Brain microvascular endothelial cell (primary cell): ENCODE data around the gene SHKBP1.
"Not testable (repeated sequence)": the region's sequence is repeated elsewhere in the genome, so short reads cannot be mapped to it uniquely, and the experiment has no call there.

Experiments
- DNase-seq: peaks from one replicate; pipeline ENCODE4 v3.0.0-alpha.2; 2020
- H3K27ac ChIP-seq: fragments of 250-450 bp; sonication (Bioruptor Pico); 2 replicates; pipeline ENCODE4 v1.5.1; 2020; ENCODE audit warnings: mild to moderate bottlenecking, moderate library complexity
- H3K27me3 ChIP-seq: fragments of 250-450 bp; sonication (Bioruptor Pico); replicated peaks from 2 replicates; pipeline ENCODE4 v1.5.1; 2020; ENCODE audit warnings: mild to moderate bottlenecking
- H3K36me3 ChIP-seq: fragments of 250-450 bp; sonication (Bioruptor Pico); replicated peaks from 2 replicates; pipeline ENCODE4 v1.5.1; 2020; ENCODE audit warnings: mild to moderate bottlenecking
- H3K4me3 ChIP-seq: 2 replicates; pipeline ENCODE4 v1.5.1; 2011; ENCODE audit warnings: low read depth, mild to moderate bottlenecking, control low read depth, low read length, moderate library complexity
- CTCF ChIP-seq: IDR thresholded peaks from 2 replicates; pipeline ENCODE4 v1.5.1; 2011; ENCODE audit warnings: low read depth, mild to moderate bottlenecking, moderate library complexity, low read length, control low read depth, inconsistent platforms; ENCODE audit errors: missing control alignments
- in situ Hi-C: cut with HindIII; loops from 2 replicates; pipeline ENCODE4 v1.10.0; 2017; ENCODE audit warnings: low sequenced_read_pairs, low pct_ligation_motif_present

The SHKBP1 gene

GRCh38 chr19:40555978-40556689 is 20.5 kb upstream of the SHKBP1 start:
- Histone ChIP-seq H3K36me3 (no peaks in the 10 kb centered on the region), H3K27me3 (peaks cover 32% of the 10 kb centered on the region), H3K4me3 (no peak overlapping the region), H3K27ac (no peak overlapping the region)
- no peak for TF ChIP-seq CTCF
- in situ Hi-C loops = no loop called here
- no peak for DNase-seq

GRCh38 chr19:40556953-40557530 is 19.6 kb upstream of the SHKBP1 start:
- TF ChIP-seq CTCF = no peak
- in situ Hi-C loops = no loop called here
- H3K36me3 ChIP-seq = no peaks in the 10 kb centered on the region
- no peak overlapping the region for H3K4me3 ChIP-seq
- H3K27ac ChIP-seq = no peak overlapping the region
- DNase-seq = no peak
- peaks cover 32% of the 10 kb centered on the region for H3K27me3 ChIP-seq

GRCh38 chr19:40559394-40559793 is 17.3 kb upstream of the SHKBP1 start:
- in situ Hi-C loops = no loop called here
- H3K27ac ChIP-seq = no peak overlapping the region
- DNase-seq = no peak
- no peaks in the 10 kb centered on the region for H3K36me3 ChIP-seq
- H3K4me3 ChIP-seq = no peak overlapping the region
- H3K27me3 ChIP-seq = peaks cover 13% of the 10 kb centered on the region
- TF ChIP-seq CTCF = no peak

- Histone ChIP-seq H3K27ac (no peak overlapping the region), H3K36me3 (no peaks in the 10 kb centered on the region), H3K4me3 (no peak overlapping the region), H3K27me3 (peaks cover 6% of the 10 kb centered on the region)
- no peak for DNase-seq
- no peak for TF ChIP-seq CTCF
- in situ Hi-C loops = no loop called here
Observed at GRCh38 chr19:40560092-40560507, 16.6 kb upstream of the SHKBP1 start.

- DNase-seq = no peak
- in situ Hi-C loops = no loop called here
- no peak for TF ChIP-seq CTCF
- no peaks in the 10 kb centered on the region for H3K36me3 ChIP-seq
- no peak overlapping the region for H3K27ac ChIP-seq
- no peak overlapping the region for H3K4me3 ChIP-seq
- peaks cover 5% of the 10 kb centered on the region for H3K27me3 ChIP-seq
Observed at GRCh38 chr19:40561947-40562346, 14.7 kb upstream of the SHKBP1 start.

- H3K36me3 ChIP-seq, H3K4me3 ChIP-seq, DNase-seq, H3K27ac ChIP-seq, in situ Hi-C loops: not testable (repeated sequence)
- H3K27me3 ChIP-seq = peaks cover 16% of the 10 kb centered on the region
Observed at GRCh38 chr19:40564535-40564934, 12.1 kb upstream of the SHKBP1 start.
